Stimulated activated CD8-positive, alpha-beta memory T cell treated with anti-CD3 and anti-CD28 coated beads, Interleukin-7, amount 100 ng/mL, for 1 hour (primary cell): ENCODE measurements around the gene MAPK7.

Experiments used
- DNase-seq, 2 donors: peaks; one replicate each; pipeline ENCODE4 v3.0.0-alpha.2; 2020; ENCODE audit warnings: low read depth in 2 of 2

Gene MAPK7

DNA sequence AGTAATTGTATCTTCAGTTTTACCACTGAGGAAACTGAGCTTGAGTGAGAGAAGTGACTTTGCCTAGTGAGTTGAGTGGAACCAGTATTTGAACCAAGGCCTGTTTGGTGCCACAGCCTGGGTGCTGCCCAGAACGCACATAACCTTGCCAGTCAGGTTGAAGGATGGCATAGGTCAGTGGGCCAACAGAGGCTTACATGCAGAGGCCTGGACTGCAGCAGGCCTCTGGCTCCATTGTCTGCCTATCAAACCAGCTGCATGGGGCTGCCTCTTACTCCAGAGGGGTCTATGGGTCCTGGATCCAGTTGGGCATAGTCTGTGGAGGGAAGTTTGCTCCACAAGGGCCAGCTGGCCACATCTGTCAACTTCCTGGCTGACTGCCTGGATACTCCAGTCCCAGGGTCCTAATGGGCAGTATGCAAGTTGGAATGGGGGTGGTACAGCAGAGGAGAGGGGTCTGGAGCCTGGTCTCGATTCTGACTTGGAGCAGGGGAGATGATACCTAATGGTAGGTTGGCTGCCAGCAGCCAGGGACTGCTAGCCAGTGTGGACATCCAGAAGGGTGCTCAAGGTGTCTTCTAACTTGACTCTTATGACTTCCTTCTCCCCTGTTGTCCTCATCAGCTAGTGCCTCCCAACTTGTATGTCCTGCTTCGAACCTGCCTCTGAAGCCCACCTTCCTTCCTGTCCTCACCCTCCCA, 21.6 kb downstream of the MAPK7 start:
- no peak for DNase-seq

DNA sequence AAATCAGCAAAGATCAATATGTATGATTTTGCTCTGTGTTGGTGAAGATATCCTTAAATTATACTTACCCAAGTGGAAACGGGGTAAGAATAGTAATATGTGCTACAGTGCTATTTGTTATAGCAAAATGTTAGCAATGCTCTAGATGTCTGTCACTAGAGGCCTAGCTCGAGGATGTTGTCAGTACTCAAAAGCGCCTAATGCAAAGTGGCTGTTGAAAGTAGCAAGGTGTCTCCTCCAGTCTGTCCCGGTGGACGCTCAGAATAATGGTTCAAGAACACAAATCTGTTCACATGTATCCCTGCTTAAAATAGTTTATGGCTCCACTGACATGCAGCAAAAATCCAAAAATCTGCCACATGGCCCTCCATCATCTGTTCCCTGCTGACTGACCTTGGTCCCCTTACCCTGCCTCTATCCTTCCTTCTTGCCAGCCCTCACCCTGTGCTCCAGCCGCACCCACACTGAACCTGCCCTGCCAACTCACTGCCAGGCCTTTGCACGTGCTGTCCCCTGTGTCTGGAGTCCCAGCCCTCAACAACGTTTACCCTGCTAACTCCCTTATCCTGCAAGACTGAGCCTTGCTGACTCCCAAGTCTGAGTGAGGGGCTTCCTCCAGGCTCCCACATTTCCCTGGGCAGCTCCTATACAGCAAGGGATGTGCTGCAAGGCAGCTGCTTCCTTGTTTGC, 23.2 kb downstream of the MAPK7 start:
- DNase-seq, result no peak

DNA sequence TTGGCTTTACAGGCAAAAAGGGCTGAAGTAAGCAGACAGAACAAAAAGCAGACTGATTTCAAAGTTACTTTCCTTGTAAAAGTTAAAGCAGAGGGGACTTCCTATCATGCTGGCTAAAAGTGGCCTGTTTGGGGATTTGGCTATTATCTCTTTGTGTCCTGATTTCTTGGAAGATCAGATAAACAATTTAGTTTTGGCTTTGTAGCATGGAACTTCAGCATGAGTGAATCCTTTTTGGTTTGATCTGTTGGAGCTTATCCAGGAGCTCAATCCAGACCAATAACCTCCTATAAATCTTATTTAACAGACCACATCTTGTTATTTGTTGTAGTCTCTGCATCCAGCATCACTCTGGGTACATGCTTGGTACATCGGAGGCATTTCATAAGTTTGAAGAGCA, 23.9 kb downstream of the MAPK7 start:
- no peak for DNase-seq

DNA sequence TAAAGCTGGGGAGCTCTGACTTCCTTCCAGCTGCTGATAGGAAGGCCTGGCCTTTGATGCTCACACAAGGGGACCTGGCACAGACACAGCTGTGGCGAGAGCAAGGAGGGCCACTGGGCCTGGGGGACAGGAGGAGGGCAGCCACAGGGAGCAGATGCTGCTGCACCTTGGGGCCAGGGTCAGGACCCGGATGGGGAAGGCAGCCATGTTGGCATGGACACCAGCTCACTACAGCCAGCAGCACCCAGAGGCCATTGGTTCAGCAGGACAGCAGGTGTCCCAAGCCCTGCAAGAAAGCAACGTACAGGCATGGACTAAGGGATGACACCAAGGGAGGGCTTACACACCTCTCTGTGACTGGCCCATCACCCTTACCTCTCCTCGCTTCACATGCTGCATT, 24.7 kb downstream of the MAPK7 start:
- DNase-seq, result no peak

DNA sequence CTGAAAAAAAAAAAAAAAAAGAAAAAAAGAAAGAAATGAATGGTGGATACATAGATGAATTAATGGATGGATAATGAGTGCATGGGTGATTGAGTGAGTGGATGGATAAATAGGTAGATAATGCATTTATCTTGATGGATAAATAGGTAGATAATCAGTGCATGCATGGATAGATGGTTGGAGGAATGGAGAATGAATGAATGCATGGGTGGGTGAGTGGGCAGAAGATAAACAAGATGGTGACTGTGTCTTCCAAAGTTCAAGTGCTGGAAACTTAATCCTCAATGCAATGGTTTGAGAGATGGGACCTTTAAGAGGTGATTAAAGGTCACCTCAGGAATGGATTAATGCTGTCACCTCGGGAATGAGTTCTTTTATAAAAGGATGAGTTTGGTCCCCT, 26.0 kb downstream of the MAPK7 start:
- no peak for DNase-seq

DNA sequence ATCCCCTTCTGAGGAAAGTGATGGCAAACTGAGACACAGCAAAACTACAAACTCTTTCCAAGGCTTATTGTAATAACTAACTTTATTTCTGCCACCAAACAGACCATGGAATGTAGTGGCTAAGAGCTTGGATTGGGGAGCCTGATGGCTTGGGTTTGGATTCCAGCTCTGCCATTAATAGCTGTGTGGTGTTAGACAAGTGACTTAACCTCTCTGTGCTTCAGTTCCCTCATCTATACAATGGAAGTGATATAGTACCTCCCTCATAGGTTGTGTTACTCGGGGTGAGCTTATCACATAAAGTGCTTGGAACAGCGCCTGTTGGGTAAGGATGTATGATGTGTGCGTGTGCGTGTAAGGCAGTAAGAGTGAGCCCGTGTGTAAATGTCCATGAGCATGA, 26.8 kb downstream of the MAPK7 start:
- no peak for DNase-seq

DNA sequence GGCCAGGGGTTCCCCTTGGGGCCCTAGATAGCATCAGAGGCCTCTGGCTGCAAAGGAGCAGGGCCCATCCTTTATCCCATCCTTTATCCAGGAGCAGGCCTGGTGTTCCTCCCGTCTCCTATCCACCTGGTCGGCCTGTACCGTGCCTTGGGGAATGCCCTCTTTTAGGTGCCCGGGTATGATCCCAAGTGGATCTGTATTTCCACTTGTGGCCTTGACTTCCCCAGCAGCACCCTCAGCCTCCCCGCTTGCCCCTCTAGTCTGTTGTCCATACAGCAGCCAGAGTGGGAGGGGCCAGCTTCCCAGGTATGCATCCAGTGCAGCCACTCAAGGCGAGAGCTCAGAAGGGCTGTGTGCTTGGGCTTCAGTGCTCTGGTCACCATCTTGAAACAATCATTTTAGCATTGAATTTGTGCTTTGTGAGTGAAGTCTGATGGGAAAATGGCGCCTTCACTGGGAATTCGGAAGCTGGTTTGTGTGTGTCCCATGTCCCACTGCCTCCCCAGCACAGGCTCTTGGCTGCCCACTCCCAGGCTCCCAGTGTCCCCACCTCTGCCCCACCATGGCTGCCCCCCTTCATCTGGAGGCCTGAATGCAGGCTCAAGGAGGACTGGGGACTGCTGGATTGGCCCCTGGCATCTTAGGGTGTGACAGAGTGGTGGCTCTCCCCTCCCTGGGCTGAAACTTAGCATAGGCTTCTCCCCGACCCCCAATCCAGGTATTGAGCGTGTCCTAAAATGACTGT, 29.5 kb downstream of the MAPK7 start:
- DNase-seq, result no peak

DNA sequence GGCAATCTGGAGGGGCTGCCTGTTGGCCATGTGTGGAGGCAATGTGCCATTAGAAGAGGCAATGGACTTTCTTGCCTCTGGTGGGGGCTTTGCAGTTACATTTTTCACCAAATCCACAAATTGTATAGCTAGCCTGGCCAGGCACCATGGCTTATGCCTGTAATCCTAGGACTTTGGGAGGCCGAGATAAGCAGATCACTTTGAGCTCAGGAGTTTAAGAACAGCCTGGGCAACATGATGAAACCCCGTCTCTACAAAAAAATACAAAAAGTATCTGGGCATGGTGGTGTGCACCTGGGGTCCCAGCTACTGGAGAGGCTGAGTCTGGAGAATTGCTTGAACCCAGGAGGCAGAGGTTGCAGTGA, 30.0 kb downstream of the MAPK7 start:
- DNase-seq, result no peak

DNA sequence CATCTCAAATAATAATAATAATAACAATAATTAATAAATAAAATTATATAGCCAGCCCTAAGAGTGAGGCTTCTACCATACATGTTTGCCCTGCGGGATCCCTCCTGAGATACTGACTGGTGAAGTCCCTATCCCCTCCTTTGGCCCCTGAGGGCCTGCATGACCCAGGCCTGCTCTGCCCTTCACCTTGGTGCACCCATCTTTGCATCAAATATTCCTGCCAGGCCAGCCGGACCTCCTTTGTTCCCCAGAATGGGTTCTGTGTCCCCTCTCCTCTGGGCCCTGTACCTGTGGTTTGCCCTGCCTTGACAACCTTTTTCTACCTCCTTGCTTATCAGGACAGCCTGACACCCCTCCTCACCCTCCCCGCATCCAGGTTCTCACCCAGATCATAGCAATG, 30.8 kb downstream of the MAPK7 start:
- no peak for DNase-seq

DNA sequence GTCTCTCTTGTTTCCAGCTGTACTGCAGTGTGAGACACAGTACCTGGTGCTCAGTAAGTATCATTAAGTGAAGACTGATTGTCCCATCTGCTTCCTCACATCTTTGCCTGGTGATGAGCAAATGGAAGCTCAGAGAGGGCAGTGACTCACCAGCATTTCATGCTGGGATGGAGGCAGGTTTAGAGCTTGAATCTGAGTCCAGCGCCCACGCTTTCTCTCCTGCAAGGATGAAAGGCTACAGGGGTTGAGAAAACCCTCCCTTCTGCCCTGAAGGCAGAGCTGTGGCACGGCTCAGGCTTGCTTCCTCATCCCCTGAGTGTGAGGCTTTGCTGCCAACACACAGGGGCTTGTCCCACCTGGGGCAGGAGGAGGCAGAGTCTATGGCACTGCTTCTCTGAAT, 31.2 kb downstream of the MAPK7 start:
- DNase-seq, result no peak

DNA sequence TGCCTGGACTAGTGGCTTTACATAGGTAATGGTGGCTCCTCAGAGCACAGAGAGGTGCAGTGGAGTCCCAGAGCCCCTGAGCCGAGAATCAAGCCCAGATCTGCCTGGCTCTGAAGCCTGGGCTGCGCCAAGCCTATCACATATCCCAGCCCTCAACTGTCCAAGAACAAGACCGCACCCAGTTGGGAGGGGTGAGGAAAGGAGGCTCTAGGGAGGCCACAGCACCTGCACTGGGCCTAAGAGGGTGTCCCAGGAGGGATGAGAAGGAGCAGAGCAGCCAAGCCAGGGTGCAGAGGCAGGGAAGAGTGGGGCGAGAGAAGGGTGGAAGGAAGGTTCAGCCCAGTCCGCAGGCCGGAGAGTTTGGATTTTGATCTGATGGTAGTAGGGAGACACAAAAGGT, 31.8 kb downstream of the MAPK7 start:
- DNase-seq, result no peak

DNA sequence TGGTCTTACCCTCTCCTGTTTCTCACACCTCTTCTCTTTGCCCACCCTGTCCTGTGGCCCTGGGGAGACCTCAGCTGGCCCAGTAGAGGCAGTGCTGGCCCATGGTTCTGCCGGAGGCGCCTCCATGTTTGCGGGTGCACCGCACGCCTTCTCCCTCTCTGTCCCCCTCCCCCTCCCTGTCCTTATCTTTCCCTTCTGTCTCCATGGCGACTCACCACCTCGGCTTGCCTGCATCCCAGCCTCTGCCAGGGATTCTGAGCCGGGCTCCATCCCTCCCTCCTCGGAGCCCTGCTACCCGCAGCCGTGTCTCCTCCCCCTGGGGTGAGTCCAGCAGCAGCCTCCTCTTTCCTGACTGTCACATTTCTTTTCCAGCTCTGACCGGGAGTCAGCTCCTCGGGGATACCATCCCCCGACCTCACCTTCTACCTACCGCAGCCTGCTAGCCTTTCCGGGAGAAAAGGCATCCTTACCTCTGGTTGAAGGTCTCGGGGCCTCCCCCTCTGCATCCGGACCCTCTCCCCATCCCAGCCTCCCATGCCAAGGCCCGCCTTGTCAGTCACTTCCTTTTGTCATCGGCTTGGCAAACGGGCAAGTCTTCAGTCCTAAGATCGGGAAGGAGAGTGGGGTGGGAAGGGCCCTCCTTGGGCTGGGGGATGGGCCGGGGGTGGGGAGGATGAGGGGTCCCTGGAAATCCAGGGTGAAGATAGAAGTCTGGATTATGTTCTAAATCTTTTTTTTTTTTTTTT, 32.8 kb downstream of the MAPK7 start, which contains the start of gene RNF112:
RNF112 (plus strand) TSS at position 358 of the 746 bp plus-strand sequence; CDS start at position 535, 177 bp downstream.
- DNase-seq, result no peak

DNA sequence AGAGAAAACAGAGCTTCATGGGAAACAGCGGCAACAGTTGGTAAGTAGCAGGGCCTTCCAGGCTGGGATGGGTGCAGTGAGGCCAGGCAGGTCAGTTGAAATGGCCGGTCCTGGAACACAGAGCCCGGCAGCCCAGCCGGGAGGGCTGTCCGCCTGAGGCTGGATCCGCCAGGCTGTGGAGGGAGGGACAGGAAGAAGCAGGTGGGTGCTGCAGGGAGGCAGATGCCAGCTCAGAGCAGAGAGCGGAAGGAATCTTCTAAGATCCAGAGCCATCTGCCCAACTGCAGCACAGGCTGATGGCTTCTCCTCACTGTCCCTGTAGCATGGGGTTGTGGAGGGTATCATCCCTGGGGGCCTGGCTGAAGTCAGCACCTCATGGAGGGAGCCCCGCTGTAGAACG, 33.3 kb downstream of the MAPK7 start:
- DNase-seq, result no peak

DNA sequence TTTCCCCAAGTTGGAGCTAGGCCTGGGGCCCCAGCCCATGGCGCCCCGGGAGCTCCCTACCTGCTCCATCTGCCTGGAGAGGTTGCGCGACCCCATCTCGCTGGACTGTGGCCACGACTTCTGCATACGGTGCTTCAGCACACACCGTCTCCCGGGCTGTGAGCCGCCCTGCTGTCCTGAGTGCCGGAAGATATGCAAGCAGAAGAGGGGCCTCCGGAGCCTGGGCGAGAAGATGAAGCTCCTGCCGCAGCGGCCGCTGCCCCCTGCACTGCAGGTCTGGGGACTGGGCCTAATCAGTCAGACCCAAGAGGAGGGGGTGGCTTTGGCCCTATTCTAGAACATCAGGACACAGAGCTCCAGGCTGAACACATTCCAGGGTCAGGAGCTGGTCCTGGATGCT, 34.2 kb downstream of the MAPK7 start:
- DNase-seq, result no peak

DNA sequence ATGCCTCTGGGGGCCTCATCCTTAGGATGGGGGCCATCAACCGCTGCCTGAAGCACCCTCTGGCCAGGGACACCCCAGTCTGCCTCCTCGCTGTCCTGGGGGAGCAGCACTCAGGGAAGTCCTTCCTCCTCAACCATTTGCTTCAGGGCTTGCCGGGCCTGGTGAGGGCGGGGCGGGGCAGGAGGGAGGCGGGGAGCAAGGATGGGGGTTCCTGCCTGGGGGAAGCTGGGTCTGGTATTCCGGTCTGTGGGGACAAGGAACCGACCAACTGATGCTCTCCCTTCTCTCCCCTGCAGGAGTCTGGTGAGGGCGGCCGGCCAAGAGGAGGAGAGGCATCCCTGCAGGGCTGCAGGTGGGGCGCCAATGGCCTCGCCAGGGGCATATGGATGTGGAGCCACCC, 34.7 kb downstream of the MAPK7 start:
- no peak for DNase-seq

DNA sequence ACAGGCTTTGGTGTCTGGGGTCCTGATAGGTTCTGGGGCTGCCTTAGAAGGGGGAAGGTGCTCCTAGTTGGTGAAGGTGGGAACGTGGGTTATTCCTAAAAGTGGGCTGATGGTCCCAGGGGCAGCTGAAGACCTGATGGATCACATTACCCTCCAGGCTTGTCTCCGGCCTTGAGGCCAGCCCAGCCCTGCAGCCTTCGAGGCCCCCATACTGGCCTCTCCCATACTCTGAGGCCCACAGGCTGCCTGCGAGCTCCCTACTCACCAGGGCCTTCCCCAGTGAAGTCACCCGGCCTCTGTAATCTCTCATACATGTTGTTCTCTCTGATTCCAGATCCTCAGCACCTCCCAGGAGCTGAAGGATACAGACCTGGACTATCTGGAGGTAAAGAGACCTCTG, 35.5 kb downstream of the MAPK7 start:
- DNase-seq, result no peak

DNA sequence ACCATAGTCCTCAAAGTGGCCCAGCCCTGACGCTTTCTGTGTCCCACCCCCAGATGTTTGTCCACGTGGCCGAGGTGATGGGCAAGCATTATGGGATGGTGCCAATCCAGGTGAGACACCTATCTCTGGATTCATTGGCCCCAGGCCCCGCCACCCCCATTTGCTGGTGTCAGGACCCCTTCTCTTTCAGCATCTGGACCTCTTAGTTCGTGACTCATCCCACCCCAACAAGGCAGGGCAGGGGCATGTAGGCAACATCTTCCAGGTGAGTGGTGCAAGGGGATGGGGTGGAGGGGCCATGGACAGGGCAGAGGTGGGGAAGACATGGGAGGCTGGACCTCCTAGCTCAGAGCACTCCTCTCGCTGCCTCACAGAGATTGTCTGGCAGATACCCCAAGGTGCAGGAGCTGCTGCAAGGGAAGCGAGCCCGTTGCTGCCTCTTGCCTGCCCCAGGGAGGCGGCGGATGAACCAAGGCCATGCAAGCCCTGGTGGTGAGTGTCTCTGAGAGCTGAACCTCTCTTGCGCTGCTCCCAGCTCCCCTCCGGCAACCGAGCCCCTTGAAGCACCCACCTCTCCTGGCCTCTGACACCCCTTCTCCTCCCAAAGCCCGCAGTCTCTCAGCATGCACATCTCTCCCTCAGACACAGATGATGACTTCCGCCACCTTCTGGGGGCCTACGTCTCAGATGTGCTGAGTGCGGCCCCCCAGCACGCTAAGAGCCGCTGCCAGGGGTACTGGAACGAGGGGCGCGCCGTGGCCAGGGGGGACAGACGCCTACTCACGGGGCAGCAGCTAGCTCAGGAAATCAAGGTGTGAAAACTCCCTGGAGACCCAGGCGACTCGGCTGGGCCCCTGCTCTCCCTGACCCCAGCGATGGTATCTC, 36.3 kb downstream of the MAPK7 start:
- no peak for DNase-seq

DNA sequence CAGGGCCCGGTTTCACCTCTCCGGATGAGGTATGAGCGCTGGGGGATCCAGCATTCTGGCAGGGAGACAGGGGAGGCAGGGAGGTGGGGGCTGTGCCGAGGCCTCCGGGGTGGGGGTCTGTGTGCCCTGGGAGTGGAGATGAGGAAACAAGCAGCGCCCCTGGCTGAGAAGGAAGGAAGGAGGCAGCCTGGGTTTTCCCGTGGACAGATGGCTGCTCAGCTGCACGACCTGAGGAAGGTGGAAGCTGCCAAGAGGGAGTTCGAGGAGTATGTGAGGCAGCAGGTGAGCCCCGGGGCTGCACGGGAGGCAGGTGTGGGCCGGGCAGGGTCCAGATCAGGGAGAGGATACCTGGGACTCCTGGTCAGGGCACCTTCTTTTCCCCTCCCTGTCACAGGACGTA, 37.0 kb downstream of the MAPK7 start:
- no peak for DNase-seq

DNA sequence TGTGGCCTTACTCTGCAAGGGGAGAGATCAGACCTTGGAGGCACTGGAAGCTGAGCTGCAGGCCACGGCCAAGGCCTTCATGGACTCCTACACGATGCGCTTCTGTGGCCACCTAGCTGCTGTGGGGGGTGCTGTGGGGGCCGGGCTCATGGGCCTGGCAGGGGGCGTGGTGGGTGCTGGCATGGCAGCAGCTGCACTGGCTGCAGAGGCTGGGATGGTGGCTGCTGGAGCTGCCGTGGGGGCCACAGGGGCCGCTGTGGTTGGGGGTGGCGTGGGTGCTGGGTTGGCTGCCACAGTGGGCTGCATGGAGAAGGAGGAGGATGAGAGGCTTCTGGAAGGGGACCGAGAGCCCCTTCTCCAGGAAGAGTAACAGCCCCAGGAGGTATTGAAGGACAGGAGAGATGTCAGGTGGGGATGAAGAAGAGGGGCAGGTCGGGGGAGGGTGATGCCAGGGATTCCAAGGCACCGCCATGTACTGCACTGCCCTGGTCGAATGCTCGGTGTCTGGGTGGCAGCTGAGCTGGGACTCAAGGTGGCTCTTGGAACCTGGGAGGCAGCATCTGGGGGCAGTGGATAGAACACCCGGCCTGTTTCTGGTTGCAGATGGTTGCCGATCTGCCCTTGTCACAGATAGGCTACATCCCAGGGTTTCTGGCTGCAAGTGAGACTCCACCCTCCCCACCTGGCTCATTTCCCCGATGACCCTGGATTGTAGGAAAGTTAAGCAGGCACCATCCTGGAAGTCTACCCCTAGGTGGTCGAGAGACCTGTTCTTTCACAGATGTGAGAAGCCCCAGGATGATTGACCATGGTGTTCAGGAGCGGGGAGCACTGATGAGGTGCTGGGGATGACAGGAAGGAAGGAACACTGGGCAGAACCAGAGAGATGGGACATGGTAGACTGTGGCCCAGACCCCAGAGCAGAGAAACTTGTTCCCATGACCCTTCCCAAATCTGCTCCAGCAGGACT, 37.8 kb downstream of the MAPK7 start:
- DNase-seq, result no peak

DNA sequence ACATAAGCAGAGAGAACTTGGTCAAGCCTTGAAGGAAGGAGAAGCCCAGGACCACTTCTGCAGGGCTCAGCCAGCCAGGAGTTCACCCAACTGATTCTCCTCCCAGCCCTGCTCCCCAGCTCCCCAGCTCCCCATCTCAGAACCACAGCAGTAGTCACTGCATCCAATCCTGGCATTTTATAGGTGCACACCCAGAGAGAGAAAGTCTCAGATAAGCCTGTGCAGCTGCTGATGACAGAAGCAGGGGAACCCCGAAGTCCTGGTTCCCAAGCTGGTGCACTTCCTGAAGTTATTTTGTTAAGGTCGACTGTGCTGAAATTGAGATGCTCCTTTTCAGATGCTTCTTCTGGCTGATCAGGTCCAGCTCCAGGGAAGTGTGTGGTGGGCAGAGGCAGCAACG, 39.3 kb downstream of the MAPK7 start:
- DNase-seq, result no peak
